CD4-positive, alpha-beta memory T cell (primary cell): ENCODE measurements around the gene TBC1D2. TPM values are rescaled to one million over a fixed set of nuclear protein-coding genes. Genes with fewer than 3 reads are reported as not detected.
"Not testable (repeated sequence)": the region's sequence is repeated elsewhere in the genome, so short reads cannot be mapped to it uniquely, and the experiment has no call there.

Experiments
- CTCF ChIA-PET: fragments of 350-600 bp; sonication (Branson Sonifier 250); formaldehyde crosslinking; loops from one replicate; lab custom pipeline; 2021; ENCODE audit warnings: inconsistent platforms; ENCODE audit not compliant: partially characterized antibody; lab: Charles Lee
- POLR2A ChIA-PET: fragments of 350-600 bp; sonication (Branson Sonifier 250); formaldehyde crosslinking; loops from one replicate; lab custom pipeline; 2021; ENCODE audit not compliant: partially characterized antibody; lab: Charles Lee
- DNase-seq, 5 donors: peaks; one replicate each; pipeline versions ENCODE4 v3.0.0 to v3.0.0-alpha.2; 2020 to 2022; ENCODE audit warnings: mixed read lengths in 1 of 5
- H3K27ac ChIP-seq: one replicate; pipeline ENCODE4 v1.7.0; 2013; ENCODE audit warnings: low read depth, low read length
- H3K27me3 ChIP-seq: 2 replicates; pipeline ENCODE4 v1.7.0; 2013; ENCODE audit warnings: mild to moderate bottlenecking, low read length, moderate library complexity; ENCODE audit not compliant: insufficient read depth
- H3K36me3 ChIP-seq: 2 replicates; pipeline ENCODE4 v1.7.0; 2013; ENCODE audit warnings: mild to moderate bottlenecking, low read length, moderate library complexity; ENCODE audit not compliant: insufficient read depth
- H3K4me1 ChIP-seq: 2 replicates; pipeline ENCODE4 v1.7.0; 2013; ENCODE audit warnings: mild to moderate bottlenecking, low read length, moderate library complexity; ENCODE audit not compliant: insufficient read depth
- H3K4me3 ChIP-seq, 2 donors: one replicate each; pipeline ENCODE4 v1.7.0; 2013; ENCODE audit warnings: low read length in 2 of 2, mild to moderate bottlenecking in 1 of 2
- H3K9me3 ChIP-seq, 2 donors: one replicate each; pipeline ENCODE4 v1.7.0; 2013; ENCODE audit warnings: low read length in 2 of 2, control low read depth in 1 of 2; ENCODE audit not compliant: control insufficient read depth in 1 of 2
- H3K27ac Mint-ChIP-seq, 7 donors: one replicate each; pipeline ENCODE4 v1.8.0; 2020 to 2021; ENCODE audit warnings: mixed read lengths in 7 of 7, mild to moderate bottlenecking in 6 of 7, inconsistent platforms in 3 of 7, moderate library complexity in 3 of 7
- H3K27me3 Mint-ChIP-seq, 2 donors: one replicate each; pipeline ENCODE4 v1.8.0; 2020 to 2021; ENCODE audit warnings: mixed read lengths in 2 of 2
- H3K36me3 Mint-ChIP-seq, 2 donors: one replicate each; pipeline ENCODE4 v1.8.0; 2020 to 2021; ENCODE audit warnings: mixed read lengths in 2 of 2, inconsistent platforms in 1 of 2, mild to moderate bottlenecking in 1 of 2
- H3K4me1 Mint-ChIP-seq, 4 donors: one replicate each; pipeline ENCODE4 v1.8.0; 2020 to 2021; ENCODE audit warnings: mixed read lengths in 4 of 4, mild to moderate bottlenecking in 1 of 4
- H3K4me3 Mint-ChIP-seq, 8 donors: one replicate each; pipeline ENCODE4 v1.8.0; 2020 to 2021; ENCODE audit warnings: mixed read lengths in 8 of 8, mild to moderate bottlenecking in 7 of 8, moderate library complexity in 6 of 8, inconsistent platforms in 3 of 8
- H3K9me3 Mint-ChIP-seq, 8 donors: one replicate each; pipeline ENCODE4 v1.8.0; 2020 to 2021; ENCODE audit warnings: mixed read lengths in 8 of 8, mild to moderate bottlenecking in 5 of 8, inconsistent platforms in 3 of 8, moderate library complexity in 1 of 8
- intact Hi-C: fragments of 100-400 bp; cut with micrococcal nuclease; formaldehyde crosslinking; loops from one replicate; pipeline ENCODE4 v1.15.1; 2023
- polyA plus RNA-seq, 2 donors: library from polyadenylated mRNA; unstranded; fragments of 300-500 nt; fragmentation: Illumina TruSeq; gene quantifications; one replicate each; pipeline ENCODE4 v1.2.3, GENCODE V29; 2021
- total RNA-seq, 2 experiments: library from RNA; stranded (reverse); gene quantifications; one replicate each; pipeline ENCODE4 v1.2.3, GENCODE V29; 2021

TBC1D2 gene
- total and polyA plus RNA-seq, 4 experiments from 2014 or later = 2.1 to 11.4 (median 11.1) TPM

- Mint-ChIP-seq H3K27me3 (peaks cover 2 to 12% of the 10 kb centered on the region in 2 donors), H3K4me3 (no peak overlapping the region), H3K9me3 (peaks cover 0 to 2% (median 0%) of the 10 kb centered on the region in 8 donors), H3K36me3 (no peaks in the 10 kb centered on the region), H3K4me1 (no peaks in the 10 kb centered on the region), H3K27ac (no peak overlapping the region)
- intact Hi-C loops = no loop called here
- Histone ChIP-seq H3K36me3 (no peaks in the 10 kb centered on the region), H3K4me1 (no peaks in the 10 kb centered on the region), H3K9me3 (no peaks in the 10 kb centered on the region), H3K4me3 (no peak overlapping the region), H3K27ac (no peak overlapping the region), H3K27me3 (no peaks in the 10 kb centered on the region)
- POLR2A ChIA-PET = no interaction called here
- DNase-seq = no peak
- CTCF ChIA-PET = no interaction called here
Measured at GRCh38 chr9:98285446-98285845, 30.0 kb upstream of the TBC1D2 start.

GRCh38 chr9:98284754-98285153, 29.3 kb upstream of the TBC1D2 start:
- no peaks in the 10 kb centered on the region for H3K9me3 ChIP-seq
- Mint-ChIP-seq H3K27me3 (peaks cover 2 to 12% of the 10 kb centered on the region in 2 donors), H3K9me3 (peaks cover 0 to 2% (median 0%) of the 10 kb centered on the region in 8 donors), H3K27ac (no peak overlapping the region), H3K4me3 (no peak overlapping the region), H3K36me3 (no peaks in the 10 kb centered on the region), H3K4me1 (no peaks in the 10 kb centered on the region)
- ChIA-PET POLR2A (no interaction called here), CTCF (no interaction called here)
- no peak for DNase-seq
- no peak overlapping the region for H3K27ac ChIP-seq
- no peak overlapping the region for H3K4me3 ChIP-seq
- no peaks in the 10 kb centered on the region for H3K36me3 ChIP-seq
- no peaks in the 10 kb centered on the region for H3K4me1 ChIP-seq
- H3K27me3 ChIP-seq = no peaks in the 10 kb centered on the region
- intact Hi-C loops = no loop called here

GRCh38 chr9:98283143-98283542, 27.7 kb upstream of the TBC1D2 start:
- DNase-seq, intact Hi-C loops, H3K4me3 Mint-ChIP-seq, H3K27ac Mint-ChIP-seq, H3K4me3 ChIP-seq, H3K27ac ChIP-seq, H3K27me3 Mint-ChIP-seq, H3K4me1 Mint-ChIP-seq, H3K36me3 ChIP-seq, H3K36me3 Mint-ChIP-seq, H3K27me3 ChIP-seq, POLR2A ChIA-PET, H3K9me3 ChIP-seq, H3K9me3 Mint-ChIP-seq, H3K4me1 ChIP-seq, CTCF ChIA-PET: not testable (repeated sequence)

- Mint-ChIP-seq H3K4me1 (no peaks in the 10 kb centered on the region), H3K4me3 (no peak overlapping the region), H3K27ac (no peak overlapping the region), H3K27me3 (peaks cover 11 to 16% of the 10 kb centered on the region in 2 donors), H3K9me3 (no peaks in the 10 kb centered on the region), H3K36me3 (no peaks in the 10 kb centered on the region)
- intact Hi-C loops = no loop called here
- Histone ChIP-seq H3K4me1 (no peaks in the 10 kb centered on the region), H3K27ac (no peak overlapping the region), H3K4me3 (no peak overlapping the region), H3K36me3 (no peaks in the 10 kb centered on the region), H3K9me3 (no peaks in the 10 kb centered on the region), H3K27me3 (no peaks in the 10 kb centered on the region)
- ChIA-PET POLR2A (no interaction called here), CTCF (no interaction called here)
- no peak for DNase-seq
Measured at GRCh38 chr9:98281281-98281680, 25.8 kb upstream of the TBC1D2 start.

- Mint-ChIP-seq H3K4me3 (no peak overlapping the region), H3K36me3 (no peaks in the 10 kb centered on the region), H3K27me3 (peaks cover 11 to 15% of the 10 kb centered on the region in 2 donors), H3K9me3 (no peaks in the 10 kb centered on the region), H3K27ac (no peak overlapping the region), H3K4me1 (no peaks in the 10 kb centered on the region)
- Histone ChIP-seq H3K4me1 (no peaks in the 10 kb centered on the region), H3K36me3 (no peaks in the 10 kb centered on the region), H3K27me3 (no peaks in the 10 kb centered on the region), H3K4me3 (no peak overlapping the region), H3K9me3 (no peaks in the 10 kb centered on the region), H3K27ac (no peak overlapping the region)
- CTCF ChIA-PET = no interaction called here
- intact Hi-C loops = no loop called here
- POLR2A ChIA-PET = no interaction called here
- DNase-seq = no peak
Measured at GRCh38 chr9:98280574-98280973, 25.1 kb upstream of the TBC1D2 start.

- Histone ChIP-seq H3K36me3 (no peaks in the 10 kb centered on the region), H3K27me3 (no peaks in the 10 kb centered on the region), H3K4me1 (no peaks in the 10 kb centered on the region), H3K4me3 (no peak overlapping the region), H3K27ac (no peak overlapping the region), H3K9me3 (no peaks in the 10 kb centered on the region)
- Mint-ChIP-seq H3K9me3 (no peaks in the 10 kb centered on the region), H3K27ac (no peak overlapping the region), H3K4me3 (no peak overlapping the region), H3K36me3 (no peaks in the 10 kb centered on the region), H3K27me3 (peaks cover 11 to 15% of the 10 kb centered on the region in 2 donors), H3K4me1 (no peaks in the 10 kb centered on the region)
- intact Hi-C loops = no loop called here
- ChIA-PET CTCF (no interaction called here), POLR2A (no interaction called here)
- no peak for DNase-seq
Measured at GRCh38 chr9:98280162-98280561, 24.7 kb upstream of the TBC1D2 start.

- Histone ChIP-seq H3K27me3 (no peaks in the 10 kb centered on the region), H3K9me3 (no peaks in the 10 kb centered on the region), H3K4me1 (no peaks in the 10 kb centered on the region), H3K36me3 (no peaks in the 10 kb centered on the region), H3K4me3 (no peak overlapping the region), H3K27ac (no peak overlapping the region)
- Mint-ChIP-seq H3K4me3 (no peak overlapping the region), H3K27ac (no peak overlapping the region), H3K9me3 (no peaks in the 10 kb centered on the region), H3K27me3 (peaks cover 11 to 23% of the 10 kb centered on the region in 2 donors), H3K4me1 (no peaks in the 10 kb centered on the region), H3K36me3 (no peaks in the 10 kb centered on the region)
- ChIA-PET POLR2A (no interaction called here), CTCF (interaction anchor here (1.0 kb wide), 1 partner anchor 30 kb away, joined by 3 read pairs; no protein-coding TSS in a partner anchor)
- DNase-seq = no peak
- intact Hi-C loops = loop anchor here (5.0 kb wide), 1 partner anchor 1545 kb away; the partner anchor contains the start of gene NR4A3
Measured at GRCh38 chr9:98276907-98277469, 21.5 kb upstream of the TBC1D2 start.
